GM23338 (cell line): ENCODE data around the gene BTNL2. TPM values are rescaled to one million over a fixed set of nuclear protein-coding genes. Genes with fewer than 3 reads are reported as not detected.

ENCODE experiments used
- CTCF ChIP-seq, 2 experiments: fragments of 200-600 bp in 1 of 2; sonication (generic) in 1 of 2; conservative IDR thresholded peaks; 2 replicates each; pipeline versions ENCODE4 v1.5.1 to v1.6.1; 2016 to 2017; ENCODE audit warnings: antibody characterized with exemption in 2 of 2, low read depth in 2 of 2, mild to moderate bottlenecking in 2 of 2, moderate library complexity in 1 of 2
- ETS1 ChIP-seq: IDR thresholded peaks from 2 replicates; pipeline ENCODE4 v1.6.1; 2016; ENCODE audit warnings: antibody characterized with exemption
- EZH2 ChIP-seq: fragments of 200-600 bp; sonication (generic); IDR thresholded peaks from one replicate; pipeline ENCODE4 v1.8.0; 2017; ENCODE audit warnings: antibody characterized with exemption, mild to moderate bottlenecking, low read depth; ENCODE audit not compliant: unreplicated experiment
- EZH2phosphoT487 ChIP-seq: fragments of 200-600 bp; sonication (generic); IDR thresholded peaks from one replicate; pipeline ENCODE4 v1.8.1; 2018; ENCODE audit warnings: antibody characterized with exemption; ENCODE audit not compliant: unreplicated experiment
- STAT1 ChIP-seq: IDR thresholded peaks from one replicate; pipeline ENCODE4 v1.6.1; 2016; ENCODE audit warnings: antibody characterized with exemption; ENCODE audit not compliant: unreplicated experiment
- ZNF331 ChIP-seq: fragments of 250-450 bp; sonication (Bioruptor Pico); IDR thresholded peaks from 2 replicates; pipeline ENCODE4 v1.5.0; 2020; ENCODE audit warnings: low read depth, mild to moderate bottlenecking, moderate library complexity
- polyA plus RNA-seq: library from polyadenylated mRNA; unstranded; fragments of >200 nt; fragmentation: Nextera tagmentation; extraction: Ambion mirVana; gene quantifications from 2 replicates; pipeline ENCODE4 v1.2.1, GENCODE V29; 2016
- total RNA-seq: library from RNA; depleted of rRNA; stranded (reverse); fragments of >200 nt; shearing (Covaris generic); gene quantifications from 2 replicates; pipeline ENCODE4 v1.2.3, GENCODE V29; 2014
- TF ChIP-seq, protein P1 (sequence below): fragments of 250-450 bp; sonication (Bioruptor Pico); IDR thresholded peaks from 2 replicates; pipeline ENCODE4 v1.5.0; 2020; ENCODE audit warnings: mild to moderate bottlenecking, moderate library complexity
- TF ChIP-seq, protein P2 (sequence below): IDR thresholded peaks from one replicate; pipeline ENCODE4 v1.6.1; 2018; ENCODE audit warnings: antibody characterized with exemption; ENCODE audit not compliant: unreplicated experiment

Gene BTNL2
- total and polyA plus RNA-seq, 2 experiments from 2014 or later, result not detected

GRCh38 chr6:32355018-32355417 lies 52.0 kb downstream of the BTNL2 start (continued):
- TF ChIP-seq, protein P1, sequence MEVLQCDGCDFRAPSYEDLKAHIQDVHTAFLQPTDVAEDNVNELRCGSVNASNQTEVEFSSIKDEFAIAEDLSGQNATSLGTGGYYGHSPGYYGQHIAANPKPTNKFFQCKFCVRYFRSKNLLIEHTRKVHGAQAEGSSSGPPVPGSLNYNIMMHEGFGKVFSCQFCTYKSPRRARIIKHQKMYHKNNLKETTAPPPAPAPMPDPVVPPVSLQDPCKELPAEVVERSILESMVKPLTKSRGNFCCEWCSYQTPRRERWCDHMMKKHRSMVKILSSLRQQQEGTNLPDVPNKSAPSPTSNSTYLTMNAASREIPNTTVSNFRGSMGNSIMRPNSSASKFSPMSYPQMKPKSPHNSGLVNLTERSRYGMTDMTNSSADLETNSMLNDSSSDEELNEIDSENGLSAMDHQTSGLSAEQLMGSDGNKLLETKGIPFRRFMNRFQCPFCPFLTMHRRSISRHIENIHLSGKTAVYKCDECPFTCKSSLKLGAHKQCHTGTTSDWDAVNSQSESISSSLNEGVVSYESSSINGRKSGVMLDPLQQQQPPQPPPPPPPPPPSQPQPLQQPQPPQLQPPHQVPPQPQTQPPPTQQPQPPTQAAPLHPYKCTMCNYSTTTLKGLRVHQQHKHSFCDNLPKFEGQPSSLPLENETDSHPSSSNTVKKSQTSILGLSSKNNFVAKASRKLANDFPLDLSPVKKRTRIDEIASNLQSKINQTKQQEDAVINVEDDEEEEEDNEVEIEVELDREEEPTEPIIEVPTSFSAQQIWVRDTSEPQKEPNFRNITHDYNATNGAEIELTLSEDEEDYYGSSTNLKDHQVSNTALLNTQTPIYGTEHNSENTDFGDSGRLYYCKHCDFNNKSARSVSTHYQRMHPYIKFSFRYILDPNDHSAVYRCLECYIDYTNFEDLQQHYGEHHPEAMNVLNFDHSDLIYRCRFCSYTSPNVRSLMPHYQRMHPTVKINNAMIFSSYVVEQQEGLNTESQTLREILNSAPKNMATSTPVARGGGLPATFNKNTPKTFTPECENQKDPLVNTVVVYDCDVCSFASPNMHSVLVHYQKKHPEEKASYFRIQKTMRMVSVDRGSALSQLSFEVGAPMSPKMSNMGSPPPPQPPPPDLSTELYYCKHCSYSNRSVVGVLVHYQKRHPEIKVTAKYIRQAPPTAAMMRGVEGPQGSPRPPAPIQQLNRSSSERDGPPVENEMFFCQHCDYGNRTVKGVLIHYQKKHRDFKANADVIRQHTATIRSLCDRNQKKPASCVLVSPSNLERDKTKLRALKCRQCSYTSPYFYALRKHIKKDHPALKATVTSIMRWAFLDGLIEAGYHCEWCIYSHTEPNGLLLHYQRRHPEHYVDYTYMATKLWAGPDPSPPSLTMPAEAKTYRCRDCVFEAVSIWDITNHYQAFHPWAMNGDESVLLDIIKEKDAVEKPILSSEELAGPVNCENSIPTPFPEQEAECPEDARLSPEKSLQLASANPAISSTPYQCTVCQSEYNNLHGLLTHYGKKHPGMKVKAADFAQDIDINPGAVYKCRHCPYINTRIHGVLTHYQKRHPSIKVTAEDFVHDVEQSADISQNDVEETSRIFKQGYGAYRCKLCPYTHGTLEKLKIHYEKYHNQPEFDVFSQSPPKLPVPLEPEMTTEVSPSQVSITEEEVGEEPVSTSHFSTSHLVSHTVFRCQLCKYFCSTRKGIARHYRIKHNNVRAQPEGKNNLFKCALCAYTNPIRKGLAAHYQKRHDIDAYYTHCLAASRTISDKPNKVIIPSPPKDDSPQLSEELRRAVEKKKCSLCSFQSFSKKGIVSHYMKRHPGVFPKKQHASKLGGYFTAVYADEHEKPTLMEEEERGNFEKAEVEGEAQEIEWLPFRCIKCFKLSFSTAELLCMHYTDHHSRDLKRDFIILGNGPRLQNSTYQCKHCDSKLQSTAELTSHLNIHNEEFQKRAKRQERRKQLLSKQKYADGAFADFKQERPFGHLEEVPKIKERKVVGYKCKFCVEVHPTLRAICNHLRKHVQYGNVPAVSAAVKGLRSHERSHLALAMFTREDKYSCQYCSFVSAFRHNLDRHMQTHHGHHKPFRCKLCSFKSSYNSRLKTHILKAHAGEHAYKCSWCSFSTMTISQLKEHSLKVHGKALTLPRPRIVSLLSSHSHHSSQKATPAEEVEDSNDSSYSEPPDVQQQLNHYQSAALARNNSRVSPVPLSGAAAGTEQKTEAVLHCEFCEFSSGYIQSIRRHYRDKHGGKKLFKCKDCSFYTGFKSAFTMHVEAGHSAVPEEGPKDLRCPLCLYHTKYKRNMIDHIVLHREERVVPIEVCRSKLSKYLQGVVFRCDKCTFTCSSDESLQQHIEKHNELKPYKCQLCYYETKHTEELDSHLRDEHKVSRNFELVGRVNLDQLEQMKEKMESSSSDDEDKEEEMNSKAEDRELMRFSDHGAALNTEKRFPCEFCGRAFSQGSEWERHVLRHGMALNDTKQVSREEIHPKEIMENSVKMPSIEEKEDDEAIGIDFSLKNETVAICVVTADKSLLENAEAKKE (CRISPR knock-in tag), result no peak
- TF ChIP-seq ZNF331 (no peak), EZH2 (no peak), ETS1 (no peak), CTCF (conservative IDR thresholded peaks at IDR 0.05; ENCODE audit: low read depth in 2 of 2) (no peak), STAT1 (no peak), EZH2phosphoT487 (no peak)
- TF ChIP-seq, protein P2, sequence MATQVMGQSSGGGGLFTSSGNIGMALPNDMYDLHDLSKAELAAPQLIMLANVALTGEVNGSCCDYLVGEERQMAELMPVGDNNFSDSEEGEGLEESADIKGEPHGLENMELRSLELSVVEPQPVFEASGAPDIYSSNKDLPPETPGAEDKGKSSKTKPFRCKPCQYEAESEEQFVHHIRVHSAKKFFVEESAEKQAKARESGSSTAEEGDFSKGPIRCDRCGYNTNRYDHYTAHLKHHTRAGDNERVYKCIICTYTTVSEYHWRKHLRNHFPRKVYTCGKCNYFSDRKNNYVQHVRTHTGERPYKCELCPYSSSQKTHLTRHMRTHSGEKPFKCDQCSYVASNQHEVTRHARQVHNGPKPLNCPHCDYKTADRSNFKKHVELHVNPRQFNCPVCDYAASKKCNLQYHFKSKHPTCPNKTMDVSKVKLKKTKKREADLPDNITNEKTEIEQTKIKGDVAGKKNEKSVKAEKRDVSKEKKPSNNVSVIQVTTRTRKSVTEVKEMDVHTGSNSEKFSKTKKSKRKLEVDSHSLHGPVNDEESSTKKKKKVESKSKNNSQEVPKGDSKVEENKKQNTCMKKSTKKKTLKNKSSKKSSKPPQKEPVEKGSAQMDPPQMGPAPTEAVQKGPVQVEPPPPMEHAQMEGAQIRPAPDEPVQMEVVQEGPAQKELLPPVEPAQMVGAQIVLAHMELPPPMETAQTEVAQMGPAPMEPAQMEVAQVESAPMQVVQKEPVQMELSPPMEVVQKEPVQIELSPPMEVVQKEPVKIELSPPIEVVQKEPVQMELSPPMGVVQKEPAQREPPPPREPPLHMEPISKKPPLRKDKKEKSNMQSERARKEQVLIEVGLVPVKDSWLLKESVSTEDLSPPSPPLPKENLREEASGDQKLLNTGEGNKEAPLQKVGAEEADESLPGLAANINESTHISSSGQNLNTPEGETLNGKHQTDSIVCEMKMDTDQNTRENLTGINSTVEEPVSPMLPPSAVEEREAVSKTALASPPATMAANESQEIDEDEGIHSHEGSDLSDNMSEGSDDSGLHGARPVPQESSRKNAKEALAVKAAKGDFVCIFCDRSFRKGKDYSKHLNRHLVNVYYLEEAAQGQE, result no peak
